HG03108 (cell line): ENCODE measurements around the gene LIMS2.

Experiments used
- ATAC-seq: cut with Tn5 transposase; IDR thresholded peaks from one replicate; pipeline ENCODE4 v1.9.1; 2021; ENCODE audit warnings: moderate library complexity; ENCODE audit not compliant: unreplicated experiment

LIMS2 gene, protein sequence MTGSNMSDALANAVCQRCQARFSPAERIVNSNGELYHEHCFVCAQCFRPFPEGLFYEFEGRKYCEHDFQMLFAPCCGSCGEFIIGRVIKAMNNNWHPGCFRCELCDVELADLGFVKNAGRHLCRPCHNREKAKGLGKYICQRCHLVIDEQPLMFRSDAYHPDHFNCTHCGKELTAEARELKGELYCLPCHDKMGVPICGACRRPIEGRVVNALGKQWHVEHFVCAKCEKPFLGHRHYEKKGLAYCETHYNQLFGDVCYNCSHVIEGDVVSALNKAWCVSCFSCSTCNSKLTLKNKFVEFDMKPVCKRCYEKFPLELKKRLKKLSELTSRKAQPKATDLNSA

DNA sequence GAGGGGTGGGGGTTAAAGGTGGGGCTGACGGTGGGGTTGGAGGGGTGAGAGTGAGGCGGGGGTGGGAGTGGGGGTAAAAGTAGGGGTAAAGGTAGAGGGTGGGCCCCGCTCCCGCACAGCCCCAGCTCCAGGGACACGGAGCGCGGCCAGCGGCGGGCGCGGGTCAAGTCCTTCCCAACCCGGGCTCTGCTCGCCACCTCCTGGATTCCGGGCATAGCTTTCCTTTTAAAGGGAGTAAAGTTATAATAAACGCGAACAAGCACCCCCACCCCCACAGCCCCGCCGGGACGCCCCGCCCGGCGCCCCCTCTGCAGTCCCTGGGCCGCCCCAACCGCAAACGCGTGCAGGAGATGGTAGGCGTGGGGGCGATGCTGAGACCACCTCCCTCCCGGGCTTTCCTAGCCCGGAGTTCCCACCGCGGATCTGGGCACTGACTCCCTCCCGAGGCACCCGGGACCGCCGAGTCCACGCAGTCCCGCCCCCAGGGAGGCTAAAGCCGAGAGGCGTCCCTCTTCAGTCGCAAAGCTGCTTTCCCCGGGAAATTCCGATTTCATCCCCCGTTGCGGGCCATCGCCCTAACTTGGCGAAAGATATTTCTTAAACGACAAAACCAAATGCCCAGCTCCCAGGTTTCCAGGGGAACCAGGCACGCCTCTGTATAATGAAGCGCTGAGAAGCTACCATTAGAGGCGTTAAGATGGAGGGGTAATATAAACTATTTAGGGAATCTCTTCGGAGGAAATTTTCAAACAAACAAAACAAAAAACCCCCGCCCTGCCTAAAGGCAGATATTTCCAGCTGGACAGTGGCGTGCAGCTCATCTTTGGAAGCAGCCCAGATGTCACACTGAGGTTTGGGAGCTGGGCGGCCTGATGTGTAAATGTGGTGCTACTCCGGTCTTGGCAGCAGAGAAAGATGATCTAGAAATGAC lies at the start of gene LIMS2:
LIMS2 (minus strand) TSS at position 200 of the 931 bp plus-strand sequence. CDS start 506 bp downstream, outside the sequence.
- no peak for ATAC-seq

DNA sequence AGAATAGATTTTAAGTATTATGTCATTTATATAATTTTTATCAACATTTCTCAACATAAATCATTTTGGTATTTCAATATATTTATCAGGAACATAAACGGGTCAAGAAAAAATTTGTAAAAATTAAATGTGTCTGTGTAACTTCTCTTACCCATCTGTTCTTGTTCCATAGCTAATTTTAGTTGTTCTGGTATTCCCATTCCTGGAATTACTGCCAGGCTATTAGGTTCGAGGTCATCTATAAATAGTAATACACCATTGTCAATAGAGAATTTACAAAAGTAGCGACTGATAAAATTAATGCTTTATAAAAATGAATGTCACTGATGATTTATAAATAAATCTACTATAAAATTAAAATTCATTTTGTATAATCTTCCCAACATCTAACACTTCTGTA lies 47.5 kb upstream of the LIMS2 start:
- no peak for ATAC-seq

DNA sequence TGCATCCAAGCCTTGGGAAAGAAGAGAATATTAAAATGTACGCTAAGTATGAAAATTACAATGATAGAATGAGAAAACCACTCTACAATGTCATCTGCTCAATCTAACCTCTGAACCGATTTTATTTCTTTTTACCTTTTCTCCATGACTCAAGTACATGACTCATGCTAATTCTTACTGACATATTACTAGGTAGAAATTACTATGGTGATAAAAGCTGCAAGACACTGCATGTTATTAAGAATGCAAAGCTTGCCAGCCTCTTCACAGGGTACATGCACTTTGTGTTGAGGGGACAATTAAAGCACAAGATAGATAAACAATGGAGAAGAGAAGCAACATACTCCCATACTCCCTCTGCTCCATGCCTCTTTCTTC lies 46.6 kb upstream of the LIMS2 start:
- ATAC-seq = no peak

DNA sequence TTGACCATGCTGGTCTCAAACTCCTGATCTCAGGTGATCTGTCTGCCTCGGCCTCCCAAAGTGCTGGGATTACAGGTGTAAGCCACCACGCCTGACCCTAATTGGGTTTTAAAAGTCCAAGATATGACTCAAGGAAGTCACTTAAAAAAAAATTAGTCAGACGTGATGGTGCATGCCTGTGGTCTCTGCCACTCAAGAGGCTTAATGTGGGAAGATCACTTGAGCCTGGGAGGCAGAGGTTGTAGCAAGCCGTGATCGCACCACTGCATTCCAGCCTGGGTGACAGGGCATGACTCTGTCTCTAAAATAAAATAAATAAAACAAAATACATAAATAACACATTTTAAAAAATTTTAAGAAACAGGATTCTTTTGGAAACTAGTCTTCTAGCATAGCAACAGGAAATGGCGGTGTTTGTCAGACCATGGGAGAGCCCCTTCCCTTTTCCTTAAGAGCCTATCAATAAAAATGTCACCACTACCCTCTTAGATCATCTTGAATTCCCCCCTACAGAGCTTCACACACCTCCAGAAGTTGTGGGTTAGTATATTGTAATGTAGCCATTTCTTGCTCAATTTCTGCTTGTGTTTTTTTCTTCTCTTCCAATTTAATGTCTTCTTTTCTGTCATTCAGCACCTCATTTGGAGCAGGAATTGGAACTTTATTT lies 46.1 kb upstream of the LIMS2 start:
- ATAC-seq = no peak

- no peak for ATAC-seq
These were observed 44.2 kb upstream of the LIMS2 start for GRCh38 chr2:127719301-127720218.

- ATAC-seq = no peak
These were observed 42.9 kb upstream of the LIMS2 start for GRCh38 chr2:127718271-127718670.

- no peak for ATAC-seq
These were observed 40.6 kb upstream of the LIMS2 start for GRCh38 chr2:127715778-127716449.

- no peak for ATAC-seq
These were observed 38.2 kb upstream of the LIMS2 start for GRCh38 chr2:127713562-127713961.

DNA sequence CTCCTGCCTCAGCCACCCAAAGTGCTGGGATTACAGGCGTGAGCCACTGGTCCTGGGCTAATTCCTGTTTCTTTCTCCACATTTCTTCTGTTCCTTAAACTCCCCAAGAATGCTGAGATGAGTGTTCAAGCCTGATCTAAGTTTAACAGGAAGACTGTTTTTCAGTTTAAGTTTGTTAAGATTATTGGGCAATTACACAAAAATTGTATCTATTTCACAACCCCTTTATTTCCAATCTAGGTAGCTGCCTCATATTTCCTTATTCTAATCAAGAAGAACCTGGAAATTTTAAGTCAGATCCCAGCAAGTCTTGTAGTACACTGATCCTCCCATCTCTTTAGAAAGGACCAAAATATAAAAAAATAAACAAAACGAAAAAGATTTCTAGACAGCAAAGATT lies 37.7 kb upstream of the LIMS2 start:
- no peak for ATAC-seq

GRCh38 chr2:127709336-127709735 lies 34.0 kb upstream of the LIMS2 start:
- no peak for ATAC-seq

DNA sequence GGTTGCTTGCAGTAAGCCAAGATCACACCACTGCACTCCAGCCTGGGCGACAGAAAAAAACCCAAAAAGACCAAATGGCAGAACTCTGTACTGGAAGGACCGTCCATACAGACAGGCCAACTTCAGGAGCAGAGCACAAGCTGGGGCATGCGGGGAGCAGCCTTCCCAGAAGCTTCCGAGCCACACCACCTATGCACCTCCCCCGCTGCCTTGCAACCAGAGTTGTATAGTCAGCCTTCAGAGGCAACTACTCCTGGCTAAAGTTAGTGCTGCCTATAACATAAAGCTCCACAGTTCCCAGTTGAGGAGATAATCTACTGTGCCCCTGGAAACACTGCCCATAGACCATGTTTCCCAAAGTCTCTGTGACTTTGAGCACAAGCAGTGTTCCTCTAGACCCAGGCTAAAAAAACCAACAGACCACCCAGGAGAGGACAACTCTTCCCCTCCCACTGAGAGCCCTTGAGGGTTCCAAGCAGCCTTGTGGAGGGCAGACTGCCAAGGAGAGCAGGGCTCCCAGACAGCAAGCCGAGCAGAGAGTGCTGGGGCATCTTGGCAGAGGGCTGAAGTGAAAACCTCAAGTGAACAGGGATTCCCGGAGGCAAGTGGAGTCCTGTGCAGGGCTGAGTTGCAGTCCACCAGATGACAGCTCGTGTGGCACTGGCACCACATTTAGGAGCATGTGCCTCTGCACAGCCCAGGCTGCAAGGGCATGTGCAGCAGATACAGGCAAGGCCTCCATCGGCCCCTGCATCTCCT lies 32.7 kb upstream of the LIMS2 start:
- ATAC-seq = no peak

DNA sequence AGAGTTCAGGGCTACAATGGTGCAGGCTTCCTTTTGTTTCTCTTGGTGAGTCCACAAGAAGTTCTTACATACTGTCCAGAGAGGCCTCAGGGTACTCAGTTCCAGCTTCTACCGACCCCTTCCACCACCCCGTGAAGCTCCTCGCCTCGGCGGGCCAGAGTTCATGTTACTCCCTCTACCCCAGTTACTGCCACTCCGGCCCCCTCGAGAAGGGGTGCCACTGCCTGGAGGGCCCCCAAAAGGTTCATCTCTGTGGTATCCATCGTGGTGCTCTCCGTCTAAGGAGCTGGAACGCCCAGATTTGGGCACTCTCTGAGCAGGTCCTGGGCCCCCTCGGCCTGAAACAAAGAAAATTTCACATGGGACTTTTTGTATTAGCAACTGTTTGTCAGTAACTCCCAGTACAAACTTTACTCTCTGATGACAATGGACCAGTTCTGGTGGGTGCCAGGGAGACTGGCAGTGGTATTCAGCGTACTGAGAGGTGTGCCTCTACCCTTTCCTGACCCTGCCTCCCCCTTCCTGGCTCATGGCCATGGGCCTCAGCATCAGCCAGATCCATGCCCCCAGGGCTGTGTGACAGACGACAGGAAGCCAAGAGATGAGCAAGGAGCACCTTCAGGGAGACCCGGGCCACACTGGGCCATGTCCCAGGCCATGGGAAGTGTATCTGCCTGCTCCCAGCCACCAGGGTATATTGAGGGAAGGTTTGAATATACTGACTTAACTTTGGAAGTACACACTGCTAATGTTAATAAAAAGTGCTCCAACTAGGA lies 31.1 kb upstream of the LIMS2 start:
- no peak for ATAC-seq

GRCh38 chr2:127705391-127706065 lies 30.2 kb upstream of the LIMS2 start:
- no peak for ATAC-seq

DNA sequence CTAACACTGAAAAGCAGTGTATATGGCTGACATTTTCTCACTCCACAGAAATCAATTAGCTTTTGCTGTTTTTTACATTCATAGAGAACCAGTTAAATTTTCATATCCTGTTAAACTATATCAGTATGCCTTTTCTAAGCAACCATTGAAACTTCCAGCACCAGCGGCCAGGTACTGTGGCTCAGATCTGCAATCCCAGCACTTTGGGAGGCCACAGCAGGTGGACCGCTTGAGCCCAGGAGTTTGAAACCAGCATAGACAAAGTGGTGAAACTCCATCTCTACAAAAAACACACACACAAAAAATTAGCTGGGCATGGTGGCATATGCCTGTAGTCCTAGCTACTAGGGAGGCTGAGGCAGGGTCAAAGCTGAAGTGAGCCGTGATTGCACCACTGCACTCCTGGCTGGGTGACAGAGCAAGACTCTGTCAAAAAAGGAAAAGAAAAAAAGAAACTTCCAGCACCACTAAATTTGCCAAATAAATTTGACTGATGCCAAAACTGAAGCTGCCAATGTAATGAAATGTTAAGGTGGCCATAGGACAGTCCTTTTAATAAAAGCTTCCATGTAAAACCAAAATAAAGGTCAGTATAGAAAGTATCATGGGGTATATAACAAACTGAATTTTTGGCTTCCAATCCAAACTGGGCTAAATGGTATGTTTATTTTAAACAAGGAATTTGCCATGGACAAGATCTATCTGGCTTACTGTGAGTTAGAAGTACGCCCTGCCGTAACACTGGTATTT lies 29.5 kb upstream of the LIMS2 start:
- ATAC-seq = no peak

DNA sequence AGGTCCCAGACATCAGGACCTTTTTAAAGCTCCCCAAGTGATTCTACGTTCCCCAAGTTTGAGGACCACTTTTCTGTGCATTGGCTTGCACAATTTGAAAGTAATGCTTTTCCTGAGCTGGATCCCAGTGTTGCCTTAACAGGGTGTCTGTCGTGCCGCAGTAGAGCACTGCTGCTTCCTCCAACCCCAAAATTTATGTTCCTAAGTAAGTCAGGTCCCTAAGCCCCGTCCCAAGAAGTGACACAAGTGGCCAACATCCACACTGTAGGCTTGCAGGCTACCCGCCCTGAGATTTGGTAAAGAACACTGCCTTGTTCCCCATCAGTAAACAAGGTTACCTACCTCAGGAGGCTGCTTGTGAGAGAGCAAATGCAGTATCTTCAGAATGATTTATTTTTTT lies 28.0 kb upstream of the LIMS2 start:
- no peak for ATAC-seq

GRCh38 chr2:127702395-127703009 lies 27.2 kb upstream of the LIMS2 start:
- ATAC-seq = no peak
